CD4-positive, alpha-beta T cell treated with Interleukin-2 at 100 ng/mL for 4 hours (primary cell): ENCODE measurements around the gene CHST5.
"Not testable (repeated sequence)": the region's sequence is repeated elsewhere in the genome, so short reads cannot be mapped to it uniquely, and the experiment has no call there.

Experiments
- DNase-seq: peaks from one replicate; pipeline ENCODE4 v3.0.0-alpha.2; 2020; ENCODE audit warnings: low spot score

Gene CHST5

GRCh38 chr16:75506107-75506506, 29.8 kb downstream of the CHST5 start:
- DNase-seq: no peak

GRCh38 chr16:75503801-75504200, 32.1 kb downstream of the CHST5 start:
- DNase-seq: no peak

GRCh38 chr16:75502916-75503605, 32.8 kb downstream of the CHST5 start:
- DNase-seq: no peak

GRCh38 chr16:75501820-75502219, 34.1 kb downstream of the CHST5 start:
- not testable (repeated sequence) for DNase-seq

- no peak for DNase-seq
These were observed 34.5 kb downstream of the CHST5 start for GRCh38 chr16:75501359-75501758.

- not testable (repeated sequence) for DNase-seq
These were observed 37.1 kb downstream of the CHST5 start for GRCh38 chr16:75498605-75499322.

- DNase-seq: no peak
These were observed 38.4 kb downstream of the CHST5 start for GRCh38 chr16:75497558-75497957.

- no peak for DNase-seq
These were observed 40.7 kb downstream of the CHST5 start, which contains the start of gene CHST6 for GRCh38 chr16:75495076-75495674. Gene CHST6, minus strand, starts transcription at chr16:75495441. Its CDS starts 15,613 bp downstream, at chr16:75479828.

GRCh38 chr16:75494661-75495075, 41.2 kb downstream of the CHST5 start:
- DNase-seq: no peak

GRCh38 chr16:75494184-75494583, 41.7 kb downstream of the CHST5 start:
- DNase-seq: no peak

GRCh38 chr16:75491876-75492275, 44.0 kb downstream of the CHST5 start:
- no peak for DNase-seq

- DNase-seq: no peak
These were observed 47.6 kb downstream of the CHST5 start for GRCh38 chr16:75488322-75488721.

GRCh38 chr16:75486676-75487313, 49.1 kb downstream of the CHST5 start:
- no peak for DNase-seq

- no peak for DNase-seq
These were observed 49.8 kb downstream of the CHST5 start for GRCh38 chr16:75486014-75486675.

- no peak for DNase-seq
These were observed 50.5 kb downstream of the CHST5 start for GRCh38 chr16:75485230-75486013.

- DNase-seq: no peak
These were observed 52.7 kb downstream of the CHST5 start for GRCh38 chr16:75483222-75483621.

- no peak for DNase-seq
These were observed 53.3 kb downstream of the CHST5 start for GRCh38 chr16:75482434-75483205.

- DNase-seq: no peak
These were observed 54.4 kb downstream of the CHST5 start for GRCh38 chr16:75481475-75481874.

- DNase-seq: no peak
These were observed 56.4 kb downstream of the CHST5 start for GRCh38 chr16:75479421-75479990.
